22Rv1 (cell line): ENCODE results near the gene UPB1.

Experiments used
- H3K27ac ChIP-seq: fragments of 450-650 bp; 2 replicates; pipeline ENCODE4 v1.5.1; 2017
- ZFX ChIP-seq: fragments of 450-650 bp; IDR thresholded peaks from 2 replicates; pipeline ENCODE4 v1.6.1; 2017; ENCODE audit warnings: antibody characterized with exemption, borderline replicate concordance
- TF ChIP-seq, protein P1 (sequence below): fragments of 450-650 bp; IDR thresholded peaks from 2 replicates; pipeline ENCODE4 v1.5.1; 2017; ENCODE audit warnings: mild to moderate bottlenecking

UPB1 gene

DNA sequence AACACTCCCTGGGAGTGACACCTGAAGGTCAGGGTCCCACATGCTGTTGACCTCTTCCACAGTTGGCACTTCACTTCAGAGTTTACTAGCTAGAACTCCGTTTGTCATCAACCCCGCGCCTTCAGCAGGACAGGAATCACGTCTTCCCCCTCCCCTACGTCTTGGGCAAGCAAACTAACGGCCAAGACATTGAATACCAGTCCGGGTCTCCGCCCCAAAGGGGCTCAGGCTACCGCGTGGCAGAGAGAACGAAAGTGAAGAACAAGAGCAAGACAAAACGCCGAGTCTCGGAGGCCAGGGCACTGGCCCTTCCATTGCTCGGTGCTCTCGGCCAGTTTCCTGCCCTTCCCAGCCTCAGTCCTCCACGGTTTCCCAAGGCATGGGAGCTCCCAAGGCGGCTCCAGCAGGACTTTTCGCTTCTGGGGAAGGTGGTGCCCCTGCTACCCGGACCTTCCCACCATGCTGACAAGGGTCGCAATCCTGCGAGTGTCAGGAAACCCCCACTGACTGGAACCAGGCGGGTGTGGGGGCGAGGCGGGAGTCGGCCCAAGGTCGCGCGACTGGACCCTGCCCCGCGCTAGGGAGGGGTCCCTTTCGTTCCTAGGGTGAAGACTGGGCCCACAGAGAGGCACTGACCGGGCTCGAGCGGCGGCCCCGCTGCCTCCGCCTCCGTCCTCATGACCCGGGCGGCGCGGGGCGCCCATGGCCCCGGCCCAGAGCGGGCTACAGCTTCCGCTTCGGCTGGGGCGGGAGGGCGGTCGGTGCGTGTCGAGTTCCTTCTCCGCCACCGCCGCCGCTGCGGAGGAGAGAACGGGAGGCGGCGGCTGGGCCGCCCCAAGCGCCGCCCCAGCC lies 59.4 kb downstream of the UPB1 start, which contains the start of gene GUCD1:
GUCD1 (minus strand) TSS at position 826 of the 852 bp plus-strand sequence; CDS start at position 679, 147 bp downstream.
- H3K27ac ChIP-seq = peak within 1 kb of the TSS; percentile 94
- TF ChIP-seq, protein P1, sequence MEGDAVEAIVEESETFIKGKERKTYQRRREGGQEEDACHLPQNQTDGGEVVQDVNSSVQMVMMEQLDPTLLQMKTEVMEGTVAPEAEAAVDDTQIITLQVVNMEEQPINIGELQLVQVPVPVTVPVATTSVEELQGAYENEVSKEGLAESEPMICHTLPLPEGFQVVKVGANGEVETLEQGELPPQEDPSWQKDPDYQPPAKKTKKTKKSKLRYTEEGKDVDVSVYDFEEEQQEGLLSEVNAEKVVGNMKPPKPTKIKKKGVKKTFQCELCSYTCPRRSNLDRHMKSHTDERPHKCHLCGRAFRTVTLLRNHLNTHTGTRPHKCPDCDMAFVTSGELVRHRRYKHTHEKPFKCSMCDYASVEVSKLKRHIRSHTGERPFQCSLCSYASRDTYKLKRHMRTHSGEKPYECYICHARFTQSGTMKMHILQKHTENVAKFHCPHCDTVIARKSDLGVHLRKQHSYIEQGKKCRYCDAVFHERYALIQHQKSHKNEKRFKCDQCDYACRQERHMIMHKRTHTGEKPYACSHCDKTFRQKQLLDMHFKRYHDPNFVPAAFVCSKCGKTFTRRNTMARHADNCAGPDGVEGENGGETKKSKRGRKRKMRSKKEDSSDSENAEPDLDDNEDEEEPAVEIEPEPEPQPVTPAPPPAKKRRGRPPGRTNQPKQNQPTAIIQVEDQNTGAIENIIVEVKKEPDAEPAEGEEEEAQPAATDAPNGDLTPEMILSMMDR = no peak
- TF ChIP-seq ZFX = no peak

DNA sequence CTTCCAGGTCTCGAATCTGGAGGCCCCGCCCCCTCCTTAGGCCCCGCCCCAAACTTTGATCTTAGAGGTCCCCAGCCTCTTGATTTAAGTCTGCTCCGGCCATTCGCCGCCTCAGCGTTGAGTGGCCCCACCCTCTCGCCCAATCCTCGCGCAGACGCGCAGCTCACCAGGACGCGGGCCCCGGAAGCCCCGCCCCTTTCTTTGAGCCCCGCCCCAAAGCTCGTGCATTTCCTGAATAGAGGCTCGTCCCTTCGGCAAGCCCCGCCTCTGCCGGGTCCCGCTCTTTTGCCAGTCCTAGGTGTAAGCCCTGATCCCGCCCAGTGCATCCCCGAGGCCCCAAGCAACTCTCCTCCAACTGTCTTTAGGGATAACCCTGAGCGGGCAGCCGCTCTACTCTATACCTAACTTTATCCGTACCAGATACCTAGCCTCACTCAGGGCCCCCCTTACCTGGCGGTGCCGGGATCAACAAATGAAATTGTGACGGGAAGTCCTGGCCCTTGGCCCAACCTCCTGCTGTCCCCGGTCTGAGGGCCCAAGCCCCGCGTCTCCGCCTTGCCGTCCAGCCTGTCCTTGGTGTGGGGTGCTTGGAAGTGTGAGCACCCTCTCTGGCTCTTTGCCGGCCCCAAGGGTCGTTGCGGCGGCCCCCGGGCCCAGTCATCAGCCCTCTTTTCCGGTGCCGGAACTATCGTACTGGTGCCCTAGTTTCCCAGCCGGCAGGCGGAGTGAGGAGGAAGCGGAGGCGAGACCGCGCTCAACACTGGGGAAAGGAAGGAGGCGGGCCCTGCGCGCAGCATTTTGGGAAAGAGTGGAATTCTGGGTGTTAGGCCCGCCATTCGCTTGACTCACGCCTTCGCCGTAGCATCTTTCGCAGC lies 60.3 kb downstream of the UPB1 start, which contains the start of gene SNRPD3:
SNRPD3 (plus strand) TSS at position 835 of the 875 bp plus-strand sequence. CDS start 1,676 bp downstream, outside the sequence.
- no peak for TF ChIP-seq ZFX
- TF ChIP-seq, protein P1 = no peak
- H3K27ac ChIP-seq = peak within 1 kb of the TSS; percentile 94

DNA sequence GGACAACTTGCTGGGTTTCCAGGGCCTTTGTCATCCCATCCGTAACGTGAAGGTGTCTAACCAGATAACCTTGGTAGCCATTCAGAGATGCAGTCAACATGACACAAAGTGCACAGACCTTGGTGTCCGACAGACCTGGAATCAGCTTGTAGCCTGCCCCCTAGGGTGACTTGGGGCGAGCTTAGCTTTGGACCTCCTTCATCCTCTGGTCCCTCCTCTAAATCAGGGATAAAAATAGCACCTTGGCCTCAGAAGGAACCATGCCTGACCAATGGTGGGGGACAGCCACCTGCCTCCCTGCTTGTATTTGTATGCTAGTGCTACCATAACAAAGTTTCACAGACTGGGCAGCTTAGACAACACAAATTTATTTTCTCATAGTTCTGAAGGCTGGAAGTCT lies 64.3 kb downstream of the UPB1 start:
- H3K27ac ChIP-seq = no peak overlapping the region
- no peak for TF ChIP-seq ZFX
- TF ChIP-seq, protein P1 = no peak

DNA sequence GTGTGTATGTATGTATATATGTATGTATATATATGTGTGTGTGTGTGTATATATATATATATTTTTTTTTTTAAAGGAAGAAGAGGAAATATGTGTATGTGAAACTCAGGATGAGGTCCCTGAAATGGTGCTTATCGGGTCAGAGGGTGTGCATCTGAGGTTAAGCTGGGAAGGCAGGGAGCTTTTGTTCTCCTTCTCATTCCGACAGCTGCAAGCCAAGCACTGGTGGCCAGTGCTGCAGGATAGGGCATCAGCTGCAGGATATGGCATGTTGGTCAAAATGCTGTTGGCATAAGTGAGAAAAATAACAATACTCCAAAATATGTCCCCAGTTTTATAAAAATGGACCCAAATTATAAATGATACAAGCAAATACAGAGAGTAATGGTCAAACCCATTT lies 68.1 kb downstream of the UPB1 start:
- TF ChIP-seq, protein P1 = no peak
- no peak for TF ChIP-seq ZFX
- H3K27ac ChIP-seq = no peak overlapping the region

DNA sequence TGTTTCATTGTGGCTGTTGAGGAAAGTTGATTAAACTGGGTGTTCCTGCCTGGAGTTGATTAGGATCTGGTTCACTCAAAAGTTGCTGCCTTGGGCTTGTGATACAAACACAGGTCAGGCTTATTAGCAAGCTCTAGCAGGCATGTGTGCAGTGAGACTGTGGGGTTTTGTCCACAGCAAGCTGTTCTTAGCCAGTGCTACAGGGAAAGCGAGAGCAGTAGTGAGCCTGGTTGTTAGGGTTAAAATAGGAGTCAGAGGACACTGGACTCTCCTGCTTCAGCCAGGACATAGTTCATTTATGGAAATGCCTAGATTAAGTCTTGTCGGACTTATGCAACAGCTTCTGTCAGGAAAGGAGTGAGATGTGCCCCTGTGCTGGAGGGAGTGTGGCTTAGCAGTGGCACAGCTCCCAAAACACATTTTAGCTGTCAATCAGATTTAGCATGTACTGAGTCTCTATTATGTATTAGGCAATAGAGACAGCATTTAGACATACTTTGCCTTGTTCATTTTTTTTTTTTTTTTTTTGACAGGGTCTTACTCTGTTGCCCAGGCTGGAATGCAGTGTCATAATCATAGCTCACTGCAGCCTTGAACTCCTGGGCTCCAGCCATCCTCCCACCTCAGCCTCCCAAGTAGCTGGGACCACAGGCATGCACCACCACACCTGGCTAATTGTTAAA lies 69.4 kb downstream of the UPB1 start:
- no peak overlapping the region for H3K27ac ChIP-seq
- no peak for TF ChIP-seq ZFX
- TF ChIP-seq, protein P1 = no peak

DNA sequence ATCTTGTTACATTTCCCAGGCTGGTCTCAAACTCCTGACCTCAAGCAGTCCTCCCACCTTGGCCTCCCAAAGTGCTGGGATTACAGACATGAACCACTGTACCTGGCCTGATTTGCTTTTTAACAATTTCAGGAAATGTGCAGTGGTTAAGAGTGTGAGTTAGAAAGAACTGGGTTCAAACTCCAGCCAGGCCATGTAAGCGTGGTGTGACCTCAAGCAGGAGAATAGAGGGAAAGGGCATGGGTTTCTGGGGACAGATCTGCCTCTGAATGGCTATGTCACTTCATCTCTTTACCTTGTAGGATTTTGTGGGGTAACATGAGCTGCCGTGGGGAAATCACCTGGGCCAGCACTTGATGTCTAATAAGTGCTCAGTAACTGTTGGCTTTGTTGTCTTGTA lies 69.9 kb downstream of the UPB1 start:
- no peak for TF ChIP-seq ZFX
- TF ChIP-seq, protein P1 = no peak

More for the DNA sequence above, 69.9 kb downstream of the UPB1 start:
- H3K27ac ChIP-seq = no peak overlapping the region
